WTC11 (cell line): Measurements from ENCODE around the gene MAS1L. TPM values are rescaled to one million over a fixed set of nuclear protein-coding genes. Genes with fewer than 3 reads are reported as not detected.

ENCODE experiments used
- ATAC-seq: fragments of 200-7000 bp; cut with Tn5 transposase; 2 replicates; pipeline ENCODE4 v1.10.0; 2021; ENCODE audit warnings: mild to moderate bottlenecking, moderate library complexity
- CTCF ChIA-PET: fragments of 300-600 bp; sonication (Branson Sonifier 250); formaldehyde crosslinking; loops from one replicate; lab custom pipeline; 2021; ENCODE audit warnings: antibody characterized with exemption; lab: Charles Lee
- POLR2A ChIA-PET: fragments of 350-600 bp; sonication (Branson Sonifier 250); formaldehyde crosslinking; loops from one replicate; lab custom pipeline; 2021; ENCODE audit warnings: antibody characterized with exemption; lab: Charles Lee
- DNase-seq: peaks from one replicate; pipeline ENCODE4 v3.0.0; 2021; ENCODE audit warnings: low spot score
- H3K27ac Mint-ChIP-seq: 2 replicates; pipeline ENCODE4 v1.8.0; 2021; ENCODE audit warnings: mixed read lengths
- H3K27me3 Mint-ChIP-seq: 2 replicates; pipeline ENCODE4 v1.8.0; 2021; ENCODE audit warnings: low read depth, mild to moderate bottlenecking, moderate library complexity, mixed read lengths
- H3K36me3 Mint-ChIP-seq: 2 replicates; pipeline ENCODE4 v1.8.0; 2021; ENCODE audit warnings: mixed read lengths
- H3K4me1 Mint-ChIP-seq: 2 replicates; pipeline ENCODE4 v1.8.0; 2022; ENCODE audit warnings: mixed read lengths
- H3K4me3 Mint-ChIP-seq: 2 replicates; pipeline ENCODE4 v1.8.0; 2021; ENCODE audit warnings: mild to moderate bottlenecking, moderate library complexity, mixed read lengths
- H3K9me3 Mint-ChIP-seq: 2 replicates; pipeline ENCODE4 v1.8.0; 2021; ENCODE audit warnings: mixed read lengths
- AFF4 ChIP-seq: sonication (generic); formaldehyde crosslinking; IDR thresholded peaks from 2 replicates; pipeline ENCODE4 v1.8.1; 2023; ENCODE audit warnings: mild to moderate bottlenecking, missing genetic modification reagents, borderline replicate concordance
- CDX4 ChIP-seq: fragments of 250-450 bp; sonication (Bioruptor Pico); IDR thresholded peaks from 2 replicates; pipeline ENCODE4 v1.9.0; 2021; ENCODE audit warnings: moderate library complexity, mild to moderate bottlenecking, inconsistent platforms, borderline replicate concordance
- CREM ChIP-seq: sonication (generic); formaldehyde crosslinking; IDR thresholded peaks from 2 replicates; pipeline ENCODE4 v1.8.1; 2022; ENCODE audit warnings: mild to moderate bottlenecking, missing genetic modification reagents, moderate library complexity
- CTCF ChIP-seq: fragments of 200-600 bp; IDR thresholded peaks from 2 replicates; pipeline ENCODE4 v1.8.0; 2022; ENCODE audit warnings: antibody characterized with exemption
- E2F4 ChIP-seq: sonication (generic); formaldehyde crosslinking; IDR thresholded peaks from 2 replicates; pipeline ENCODE4 v1.8.1; 2022; ENCODE audit warnings: low read depth, mild to moderate bottlenecking, moderate library complexity, missing genetic modification reagents, borderline replicate concordance
- GTF2I ChIP-seq: fragments of 250-450 bp; sonication (Bioruptor Pico); conservative IDR thresholded peaks from 2 replicates; pipeline ENCODE4 v1.4.0; 2021; ENCODE audit warnings: mild to moderate bottlenecking
- KAT7 ChIP-seq: sonication (generic); formaldehyde crosslinking; IDR thresholded peaks from 2 replicates; pipeline ENCODE4 v1.8.1; 2023; ENCODE audit warnings: missing genetic modification reagents, mild to moderate bottlenecking, borderline replicate concordance
- MXD4 ChIP-seq: fragments of 250-450 bp; sonication (Bioruptor Pico); IDR thresholded peaks from 2 replicates; pipeline ENCODE4 v1.8.0; 2021; ENCODE audit warnings: mild to moderate bottlenecking, moderate library complexity, borderline replicate concordance
- NFYB ChIP-seq: sonication (generic); formaldehyde crosslinking; conservative IDR thresholded peaks from 2 replicates; pipeline ENCODE4 v1.8.0; 2022; ENCODE audit warnings: low read depth, missing genetic modification reagents
- PREB ChIP-seq: sonication (generic); formaldehyde crosslinking; IDR thresholded peaks from 2 replicates; pipeline ENCODE4 v1.8.1; 2022; ENCODE audit warnings: mild to moderate bottlenecking, missing genetic modification reagents, moderate library complexity, borderline replicate concordance
- RELA ChIP-seq: sonication (generic); formaldehyde crosslinking; IDR thresholded peaks from 2 replicates; pipeline ENCODE4 v1.8.1; 2022; ENCODE audit warnings: missing genetic modification reagents, mild to moderate bottlenecking, borderline replicate concordance
- TEAD1 ChIP-seq: sonication (generic); formaldehyde crosslinking; IDR thresholded peaks from 2 replicates; pipeline ENCODE4 v1.8.0; 2022; ENCODE audit warnings: mild to moderate bottlenecking, missing genetic modification reagents
- ZBTB21 ChIP-seq: sonication (generic); formaldehyde crosslinking; IDR thresholded peaks from 2 replicates; pipeline ENCODE4 v1.8.1; 2023; ENCODE audit warnings: mild to moderate bottlenecking, missing genetic modification reagents, borderline replicate concordance
- ZBTB43 ChIP-seq: sonication (generic); formaldehyde crosslinking; IDR thresholded peaks from 2 replicates; pipeline ENCODE4 v1.8.1; 2023; ENCODE audit warnings: mild to moderate bottlenecking, missing genetic modification reagents
- ZMAT4 ChIP-seq: fragments of 250-450 bp; sonication (Bioruptor Pico); IDR thresholded peaks from 2 replicates; pipeline ENCODE4 v1.9.0; 2021; ENCODE audit warnings: mild to moderate bottlenecking
- ZNF396 ChIP-seq: fragments of 250-450 bp; sonication (Bioruptor Pico); IDR thresholded peaks from 2 replicates; pipeline ENCODE4 v1.8.0; 2021; ENCODE audit warnings: mild to moderate bottlenecking, moderate library complexity, borderline replicate concordance
- ZNF512 ChIP-seq: sonication (generic); formaldehyde crosslinking; IDR thresholded peaks from 2 replicates; pipeline ENCODE4 v1.8.1; 2022; ENCODE audit warnings: missing genetic modification reagents, borderline replicate concordance
- total RNA-seq: library from RNA; stranded (reverse); gene quantifications from 3 replicates; pipeline ENCODE4 v1.2.3, GENCODE V29; 2021

The MAS1L gene
- total RNA-seq, 1 experiment from 2014 or later: not detected

GRCh38 chr6:29507319-29507718 lies 19.6 kb upstream of the MAS1L start:
- no peak for DNase-seq
- no peak overlapping the region for H3K27ac Mint-ChIP-seq

More at GRCh38 chr6:29507319-29507718, 19.6 kb upstream of the MAS1L start:
- POLR2A ChIA-PET: no interaction called here
- H3K4me3 Mint-ChIP-seq: no peak overlapping the region
- no peak for ATAC-seq
- peaks cover 8% of the 10 kb centered on the region; the same call in 1 of the 2 replicates for H3K27me3 Mint-ChIP-seq
- H3K36me3 Mint-ChIP-seq: no peaks in the 10 kb centered on the region
- CTCF ChIA-PET: no interaction called here
- no peaks in the 10 kb centered on the region for H3K9me3 Mint-ChIP-seq
- TF ChIP-seq ZBTB21 (no peak), ZBTB43 (no peak), AFF4 (CRISPR knock-in tag) (no peak), KAT7 (CRISPR knock-in tag) (no peak), CTCF (no peak), MXD4 (no peak), ZMAT4 (CRISPR knock-in tag) (no peak), PREB (CRISPR knock-in tag) (no peak), ZNF512 (CRISPR knock-in tag) (no peak), E2F4 (CRISPR knock-in tag) (no peak), CREM (CRISPR knock-in tag) (no peak), TEAD1 (CRISPR knock-in tag) (no peak), GTF2I (CRISPR knock-in tag) (no peak), RELA (CRISPR knock-in tag) (no peak), CDX4 (CRISPR knock-in tag) (no peak), NFYB (CRISPR knock-in tag) (no peak), ZNF396 (CRISPR knock-in tag) (no peak)
- TF ChIP-seq, all 79 proteins: peak for 0
- H3K4me1 Mint-ChIP-seq: peaks cover 10% of the 10 kb centered on the region
